Esophagus muscularis mucosa (tissue), 4 donors: ENCODE measurements around the gene HABP4. TPM values are rescaled to one million over a fixed set of nuclear protein-coding genes. Genes with fewer than 3 reads are reported as not detected.

Source experiments
- DNase-seq: peaks from one replicate; pipeline ENCODE4 v3.0.0-alpha.2; 2017; ENCODE audit errors: extremely low spot score
- H3K27ac ChIP-seq, 4 donors: fragments of 200-600 bp; sonication (generic); replicated peaks in 1 of 4; 1 replicate in 3 of 4; 2 replicates in 1 of 4; pipeline ENCODE4 v1.5.1; 2016 to 2019; ENCODE audit warnings: mild to moderate bottlenecking in 1 of 4
- H3K27me3 ChIP-seq, 4 donors: fragments of 200-600 bp; sonication (generic); one replicate each; pipeline versions ENCODE4 v1.5.1 to v1.6.0; 2016 to 2019
- H3K36me3 ChIP-seq, 4 donors: fragments of 200-600 bp; sonication (generic); one replicate each; pipeline ENCODE4 v1.5.1; 2016 to 2019
- H3K4me1 ChIP-seq, 4 donors: fragments of 200-600 bp; sonication (generic); one replicate each; pipeline ENCODE4 v1.5.1; 2016 to 2019
- H3K4me3 ChIP-seq, 4 donors: fragments of 200-600 bp; sonication (generic); 1 replicate in 2 of 4; 2 replicates in 2 of 4; pipeline ENCODE4 v1.5.1; 2016 to 2019; ENCODE audit warnings: mild to moderate bottlenecking in 4 of 4, moderate library complexity in 1 of 4
- H3K9me3 ChIP-seq, 4 donors: fragments of 200-600 bp; sonication (generic); 1 replicate in 3 of 4; 2 replicates in 1 of 4; pipeline ENCODE4 v1.5.1; 2016 to 2019
- CTCF ChIP-seq, 3 experiments: fragments of 200-600 bp in 2 of 3; fragments of 450-650 bp in 1 of 3; sonication (generic) in 2 of 3; IDR thresholded peaks; one replicate each; pipeline ENCODE4 v1.5.1; 2017 to 2019; ENCODE audit warnings: antibody characterized with exemption in 3 of 3, mild to moderate bottlenecking in 2 of 3, moderate library complexity in 1 of 3
- EP300 ChIP-seq: sonication (generic); formaldehyde crosslinking; IDR thresholded peaks from one replicate; pipeline ENCODE4 v1.6.1; 2017; ENCODE audit warnings: antibody characterized with exemption
- POLR2A ChIP-seq: fragments of 450-650 bp; IDR thresholded peaks from one replicate; pipeline ENCODE4 v1.6.1; 2017; ENCODE audit warnings: antibody characterized with exemption, moderate library complexity, mild to moderate bottlenecking, low read depth
- POLR2AphosphoS5 ChIP-seq, 2 donors: sonication (generic); formaldehyde crosslinking; IDR thresholded peaks; one replicate each; pipeline ENCODE4 v1.6.1; 2017; ENCODE audit warnings: antibody characterized with exemption in 2 of 2
- WGBS: methylation state at CpG from one replicate; pipeline ENCODE4 v1.1.5; 2018; 5-methylcytosine and 5-hydroxymethylcytosine counted together
- intact Hi-C: fragments of 100-400 bp; cut with DNase I; formaldehyde crosslinking; loops from one replicate; pipeline ENCODE4 v1.15.1; 2023
- total RNA-seq, 4 donors: library from RNA; depleted of rRNA; stranded (reverse); fragments of >200 nt; gene quantifications; one replicate each; pipeline versions ENCODE4 v1.1.0 to v1.2.1, GENCODE V29; 2016

Gene HABP4
- total RNA-seq, 4 donors from 2014 or later: 38.4 to 97.2 (median 54.2) TPM

GRCh38 chr9:96496368-96497116 lies 46.6 kb downstream of the HABP4 start:
- no peak overlapping the region for H3K4me3 ChIP-seq
- WGBS: 87% methylated on average over 17 of the region's 55 CpGs
- H3K27ac ChIP-seq: no peak overlapping the region
- no peaks in the 10 kb centered on the region for H3K9me3 ChIP-seq
- TF ChIP-seq EP300 (no peak), POLR2A (no peak), POLR2AphosphoS5 (IDR thresholded peaks at IDR 0.05) (no peak), CTCF (IDR thresholded peaks at IDR 0.05) (no peak)
- intact Hi-C loops: no loop called here
- H3K4me1 ChIP-seq: peaks cover 1 to 11% (median 8%) of the 10 kb centered on the region in 4 donors
- no peak for DNase-seq
- H3K36me3 ChIP-seq: peaks cover 6 to 38% (median 24%) of the 10 kb centered on the region in 4 donors
- no peaks in the 10 kb centered on the region for H3K27me3 ChIP-seq

- Histone ChIP-seq H3K36me3 (peaks cover 6 to 32% (median 20%) of the 10 kb centered on the region in 4 donors), H3K4me3 (no peak overlapping the region), H3K27me3 (no peaks in the 10 kb centered on the region), H3K9me3 (no peaks in the 10 kb centered on the region), H3K27ac (no peak overlapping the region), H3K4me1 (peaks cover 6 to 16% (median 12%) of the 10 kb centered on the region in 4 donors)
- intact Hi-C loops: no loop called here
- DNase-seq: no peak
- 97% methylated on average over 7 of the region's 17 CpGs for WGBS
- TF ChIP-seq EP300: no peak
- no peak for TF ChIP-seq POLR2A
- no peak for TF ChIP-seq CTCF (IDR thresholded peaks at IDR 0.05)
- no peak for TF ChIP-seq POLR2AphosphoS5 (IDR thresholded peaks at IDR 0.05)
Measured at GRCh38 chr9:96497117-96497399, 47.1 kb downstream of the HABP4 start.

GRCh38 chr9:96498796-96499195 lies 48.8 kb downstream of the HABP4 start:
- H3K9me3 ChIP-seq: no peaks in the 10 kb centered on the region
- WGBS: 89% methylated on average over 7 of the region's 7 CpGs
- no peaks in the 10 kb centered on the region for H3K27me3 ChIP-seq
- TF ChIP-seq CTCF (IDR thresholded peaks at IDR 0.05) (no peak), POLR2AphosphoS5 (IDR thresholded peaks at IDR 0.05) (no peak), EP300 (no peak), POLR2A (no peak)
- peaks cover 0 to 19% (median 10%) of the 10 kb centered on the region in 4 donors for H3K36me3 ChIP-seq
- intact Hi-C loops: no loop called here
- no peak overlapping the region for H3K27ac ChIP-seq
- peaks cover 13 to 27% (median 17%) of the 10 kb centered on the region in 4 donors for H3K4me1 ChIP-seq
- no peak for DNase-seq
- H3K4me3 ChIP-seq: no peak overlapping the region

GRCh38 chr9:96499257-96499656 lies 49.3 kb downstream of the HABP4 start:
- TF ChIP-seq POLR2A (no peak), CTCF (IDR thresholded peaks at IDR 0.05) (no peak), EP300 (no peak), POLR2AphosphoS5 (IDR thresholded peaks at IDR 0.05) (no peak)
- Histone ChIP-seq H3K27me3 (no peaks in the 10 kb centered on the region), H3K4me3 (no peak overlapping the region), H3K36me3 (peaks cover 0 to 23% (median 13%) of the 10 kb centered on the region in 4 donors), H3K9me3 (no peaks in the 10 kb centered on the region), H3K4me1 (peaks cover 13 to 29% (median 19%) of the 10 kb centered on the region in 4 donors), H3K27ac (no peak overlapping the region)
- WGBS: 100% methylated on average over 1 of the region's 7 CpGs
- intact Hi-C loops: no loop called here
- DNase-seq: no peak
